HG03097 (cell line): ENCODE data around the gene MMP14.
"Not testable (repeated sequence)": the region's sequence is repeated elsewhere in the genome, so short reads cannot be mapped to it uniquely, and the experiment has no call there.

Experiments
- ATAC-seq: cut with Tn5 transposase; IDR thresholded peaks from one replicate; pipeline ENCODE4 v1.9.1; 2021; ENCODE audit not compliant: unreplicated experiment, low FRiP score

MMP14 gene

DNA sequence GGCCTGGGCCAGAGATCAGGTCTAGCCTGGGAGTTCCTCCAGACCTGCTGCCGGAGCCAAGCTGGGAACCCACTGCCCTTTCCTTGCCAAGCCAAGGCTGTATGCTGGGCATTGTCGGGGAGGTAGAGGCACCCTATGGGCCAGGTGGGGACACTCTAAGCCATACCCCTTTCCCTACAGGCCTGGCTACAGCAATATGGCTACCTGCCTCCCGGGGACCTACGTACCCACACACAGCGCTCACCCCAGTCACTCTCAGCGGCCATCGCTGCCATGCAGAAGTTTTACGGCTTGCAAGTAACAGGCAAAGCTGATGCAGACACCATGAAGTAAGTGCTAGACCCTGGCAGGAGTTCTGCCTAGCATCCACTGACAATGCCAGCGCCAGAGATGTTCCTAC lies 4.9 kb downstream of the MMP14 start:
- ATAC-seq: no peak

DNA sequence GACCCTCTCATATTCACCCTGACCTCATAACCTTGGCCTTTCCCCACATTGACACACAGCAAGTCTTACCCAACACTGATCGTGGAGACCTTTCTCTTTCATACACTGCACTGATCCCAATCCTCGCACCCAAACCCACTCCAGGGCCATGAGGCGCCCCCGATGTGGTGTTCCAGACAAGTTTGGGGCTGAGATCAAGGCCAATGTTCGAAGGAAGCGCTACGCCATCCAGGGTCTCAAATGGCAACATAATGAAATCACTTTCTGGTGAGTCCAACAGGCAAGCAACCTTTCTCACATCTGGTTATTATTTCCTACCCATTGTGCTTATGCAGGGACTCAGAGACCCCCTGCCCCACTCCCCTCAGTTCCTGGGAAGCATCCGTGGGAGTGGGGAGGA lies 5.4 kb downstream of the MMP14 start:
- ATAC-seq: no peak

DNA sequence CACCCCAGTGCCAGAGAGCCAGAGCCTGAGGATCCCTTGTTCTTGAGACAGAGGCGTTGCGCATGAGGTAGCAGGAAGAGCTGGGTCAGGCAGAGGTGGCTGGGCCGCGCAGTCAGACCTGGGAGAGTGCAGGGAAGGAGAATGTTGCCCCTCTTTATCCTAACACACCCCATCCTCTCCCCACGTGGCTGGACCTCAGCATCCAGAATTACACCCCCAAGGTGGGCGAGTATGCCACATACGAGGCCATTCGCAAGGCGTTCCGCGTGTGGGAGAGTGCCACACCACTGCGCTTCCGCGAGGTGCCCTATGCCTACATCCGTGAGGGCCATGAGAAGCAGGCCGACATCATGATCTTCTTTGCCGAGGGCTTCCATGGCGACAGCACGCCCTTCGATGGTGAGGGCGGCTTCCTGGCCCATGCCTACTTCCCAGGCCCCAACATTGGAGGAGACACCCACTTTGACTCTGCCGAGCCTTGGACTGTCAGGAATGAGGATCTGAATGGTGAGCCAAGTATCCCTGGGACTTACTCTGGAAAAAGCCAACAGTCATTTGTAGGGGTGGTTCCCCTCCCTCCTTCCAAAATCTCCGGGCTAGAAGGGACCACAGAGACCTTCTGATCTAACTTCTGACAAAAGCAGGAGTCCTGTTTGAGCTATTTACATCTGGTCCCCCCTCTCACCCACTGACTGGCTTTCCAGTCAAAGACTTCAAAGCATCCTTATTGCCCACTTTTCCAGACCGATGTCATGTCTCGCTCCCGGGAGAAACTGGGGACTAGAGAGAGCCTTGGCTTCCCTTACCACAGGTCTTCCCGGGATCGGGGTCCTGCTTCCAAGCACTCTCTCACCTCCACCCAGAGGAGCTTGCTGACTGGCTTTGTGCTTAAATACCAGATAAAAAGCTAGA lies 6.1 kb downstream of the MMP14 start:
- no peak for ATAC-seq

DNA sequence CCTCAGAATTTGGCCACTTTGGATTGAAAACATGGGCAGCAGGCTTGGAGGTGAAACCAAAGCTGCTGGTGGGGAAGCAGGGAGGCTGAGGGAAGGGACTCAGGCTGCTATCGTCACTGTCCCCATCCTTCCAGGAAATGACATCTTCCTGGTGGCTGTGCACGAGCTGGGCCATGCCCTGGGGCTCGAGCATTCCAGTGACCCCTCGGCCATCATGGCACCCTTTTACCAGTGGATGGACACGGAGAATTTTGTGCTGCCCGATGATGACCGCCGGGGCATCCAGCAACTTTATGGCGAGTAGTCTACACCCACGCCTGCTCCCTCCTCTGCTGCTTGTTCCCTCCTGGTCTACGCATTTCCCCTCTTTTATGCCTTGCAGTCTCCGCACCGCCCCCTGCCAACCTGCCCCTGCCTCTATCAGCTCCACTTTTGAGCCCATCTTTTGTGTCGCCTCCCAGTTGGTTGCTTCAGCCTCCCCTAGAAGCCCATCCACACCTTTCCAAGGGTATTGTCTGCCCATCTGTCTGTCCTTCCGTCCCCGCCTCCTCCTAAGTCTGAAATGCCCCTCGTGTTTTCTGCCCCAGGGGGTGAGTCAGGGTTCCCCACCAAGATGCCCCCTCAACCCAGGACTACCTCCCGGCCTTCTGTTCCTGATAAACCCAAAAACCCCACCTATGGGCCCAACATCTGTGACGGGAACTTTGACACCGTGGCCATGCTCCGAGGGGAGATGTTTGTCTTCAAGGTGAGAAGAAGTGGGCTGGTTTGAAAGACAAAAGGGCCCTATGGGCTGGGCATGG lies 6.9 kb downstream of the MMP14 start:
- no peak for ATAC-seq

DNA sequence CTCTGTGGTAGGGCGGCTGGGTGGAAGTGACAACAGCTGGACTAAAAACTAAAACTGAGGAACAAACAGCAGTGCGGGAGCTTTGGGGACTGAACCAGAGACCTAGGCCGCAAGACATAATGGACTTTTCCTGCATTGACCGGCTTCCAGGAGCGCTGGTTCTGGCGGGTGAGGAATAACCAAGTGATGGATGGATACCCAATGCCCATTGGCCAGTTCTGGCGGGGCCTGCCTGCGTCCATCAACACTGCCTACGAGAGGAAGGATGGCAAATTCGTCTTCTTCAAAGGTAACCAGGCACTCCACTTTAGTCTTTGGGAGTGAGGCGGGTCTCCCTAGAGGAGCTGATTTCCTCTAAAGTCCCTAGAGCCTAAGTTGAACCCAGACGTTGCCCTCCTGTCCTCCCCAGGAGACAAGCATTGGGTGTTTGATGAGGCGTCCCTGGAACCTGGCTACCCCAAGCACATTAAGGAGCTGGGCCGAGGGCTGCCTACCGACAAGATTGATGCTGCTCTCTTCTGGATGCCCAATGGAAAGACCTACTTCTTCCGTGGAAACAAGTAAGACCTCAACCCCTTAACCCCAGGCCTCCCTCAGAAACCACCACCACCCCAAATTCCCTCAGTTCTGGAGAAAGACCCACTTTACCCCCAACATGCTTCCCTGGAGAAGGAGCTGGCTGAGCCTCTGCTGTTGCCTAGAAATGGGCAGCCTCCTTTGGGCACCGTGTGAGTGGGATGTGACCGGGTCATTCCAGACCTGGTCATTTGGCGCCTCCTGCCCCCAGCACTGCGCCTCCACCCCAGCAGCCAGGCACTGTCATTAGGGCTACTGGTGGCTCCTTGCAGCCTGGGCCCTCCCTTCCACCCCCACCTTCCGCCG lies 8.1 kb downstream of the MMP14 start:
- ATAC-seq: no peak

DNA sequence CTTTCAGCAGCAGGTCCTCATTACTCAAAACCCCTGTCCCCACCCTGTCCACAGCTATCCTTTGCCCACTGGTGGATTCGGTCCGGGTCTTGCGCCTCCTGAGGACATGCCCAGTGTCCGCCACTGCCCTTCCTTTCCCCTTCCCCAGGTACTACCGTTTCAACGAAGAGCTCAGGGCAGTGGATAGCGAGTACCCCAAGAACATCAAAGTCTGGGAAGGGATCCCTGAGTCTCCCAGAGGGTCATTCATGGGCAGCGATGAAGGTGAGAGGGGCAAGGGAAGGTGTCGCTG lies 8.7 kb downstream of the MMP14 start:
- ATAC-seq: no peak

DNA sequence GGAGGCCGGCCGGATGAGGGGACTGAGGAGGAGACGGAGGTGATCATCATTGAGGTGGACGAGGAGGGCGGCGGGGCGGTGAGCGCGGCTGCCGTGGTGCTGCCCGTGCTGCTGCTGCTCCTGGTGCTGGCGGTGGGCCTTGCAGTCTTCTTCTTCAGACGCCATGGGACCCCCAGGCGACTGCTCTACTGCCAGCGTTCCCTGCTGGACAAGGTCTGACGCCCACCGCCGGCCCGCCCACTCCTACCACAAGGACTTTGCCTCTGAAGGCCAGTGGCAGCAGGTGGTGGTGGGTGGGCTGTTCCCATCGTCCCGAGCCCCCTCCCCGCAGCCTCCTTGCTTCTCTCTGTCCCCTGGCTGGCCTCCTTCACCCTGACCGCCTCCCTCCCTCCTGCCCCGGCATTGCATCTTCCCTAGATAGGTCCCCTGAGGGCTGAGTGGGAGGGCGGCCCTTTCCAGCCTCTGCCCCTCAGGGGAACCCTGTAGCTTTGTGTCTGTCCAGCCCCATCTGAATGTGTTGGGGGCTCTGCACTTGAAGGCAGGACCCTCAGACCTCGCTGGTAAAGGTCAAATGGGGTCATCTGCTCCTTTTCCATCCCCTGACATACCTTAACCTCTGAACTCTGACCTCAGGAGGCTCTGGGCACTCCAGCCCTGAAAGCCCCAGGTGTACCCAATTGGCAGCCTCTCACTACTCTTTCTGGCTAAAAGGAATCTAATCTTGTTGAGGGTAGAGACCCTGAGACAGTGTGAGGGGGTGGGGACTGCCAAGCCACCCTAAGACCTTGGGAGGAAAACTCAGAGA lies 9.6 kb downstream of the MMP14 start:
- no peak for ATAC-seq

DNA sequence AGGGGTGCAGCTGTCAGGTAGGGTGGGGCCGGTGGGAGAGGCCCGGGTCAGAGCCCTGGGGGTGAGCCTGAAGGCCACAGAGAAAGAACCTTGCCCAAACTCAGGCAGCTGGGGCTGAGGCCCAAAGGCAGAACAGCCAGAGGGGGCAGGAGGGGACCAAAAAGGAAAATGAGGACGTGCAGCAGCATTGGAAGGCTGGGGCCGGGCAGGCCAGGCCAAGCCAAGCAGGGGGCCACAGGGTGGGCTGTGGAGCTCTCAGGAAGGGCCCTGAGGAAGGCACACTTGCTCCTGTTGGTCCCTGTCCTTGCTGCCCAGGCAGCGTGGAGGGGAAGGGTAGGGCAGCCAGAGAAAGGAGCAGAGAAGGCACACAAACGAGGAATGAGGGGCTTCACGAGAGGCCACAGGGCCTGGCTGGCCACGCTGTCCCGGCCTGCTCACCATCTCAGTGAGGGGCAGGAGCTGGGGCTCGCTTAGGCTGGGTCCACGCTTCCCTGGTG lies 10.5 kb downstream of the MMP14 start:
- ATAC-seq: no peak

DNA sequence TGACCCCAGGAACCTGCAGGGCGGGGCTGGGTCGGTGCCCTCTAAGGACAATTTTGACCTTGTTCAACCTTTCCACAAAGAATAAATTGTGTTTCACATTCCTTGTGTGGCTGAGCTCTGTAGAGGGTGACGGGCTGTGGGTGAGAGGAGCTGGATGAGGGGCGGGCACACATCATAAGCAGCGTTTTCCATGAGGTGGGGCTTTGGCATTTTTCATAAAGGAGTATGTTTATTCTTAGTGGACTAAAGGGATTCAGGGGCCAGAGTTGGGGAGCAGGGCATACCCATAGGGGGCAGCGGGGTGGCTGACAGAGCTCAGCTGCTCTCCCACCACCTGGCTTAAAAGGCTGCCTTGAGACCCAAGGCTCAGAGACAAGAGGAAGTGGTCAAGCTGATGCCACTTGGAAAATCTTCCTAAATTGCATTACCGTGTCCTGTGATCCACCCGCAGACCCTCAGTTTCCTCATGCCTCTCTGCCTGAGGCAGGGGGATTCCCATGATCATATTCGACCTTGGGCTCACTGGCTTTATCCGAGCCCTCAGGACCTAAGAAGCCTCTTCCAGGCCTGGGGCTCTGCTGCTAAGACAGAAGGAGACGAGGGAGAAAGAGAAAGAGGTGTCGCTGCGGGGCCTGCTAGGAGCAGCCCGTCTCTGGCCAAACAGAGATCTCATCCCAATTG lies 11.4 kb downstream of the MMP14 start:
- ATAC-seq: no peak

DNA sequence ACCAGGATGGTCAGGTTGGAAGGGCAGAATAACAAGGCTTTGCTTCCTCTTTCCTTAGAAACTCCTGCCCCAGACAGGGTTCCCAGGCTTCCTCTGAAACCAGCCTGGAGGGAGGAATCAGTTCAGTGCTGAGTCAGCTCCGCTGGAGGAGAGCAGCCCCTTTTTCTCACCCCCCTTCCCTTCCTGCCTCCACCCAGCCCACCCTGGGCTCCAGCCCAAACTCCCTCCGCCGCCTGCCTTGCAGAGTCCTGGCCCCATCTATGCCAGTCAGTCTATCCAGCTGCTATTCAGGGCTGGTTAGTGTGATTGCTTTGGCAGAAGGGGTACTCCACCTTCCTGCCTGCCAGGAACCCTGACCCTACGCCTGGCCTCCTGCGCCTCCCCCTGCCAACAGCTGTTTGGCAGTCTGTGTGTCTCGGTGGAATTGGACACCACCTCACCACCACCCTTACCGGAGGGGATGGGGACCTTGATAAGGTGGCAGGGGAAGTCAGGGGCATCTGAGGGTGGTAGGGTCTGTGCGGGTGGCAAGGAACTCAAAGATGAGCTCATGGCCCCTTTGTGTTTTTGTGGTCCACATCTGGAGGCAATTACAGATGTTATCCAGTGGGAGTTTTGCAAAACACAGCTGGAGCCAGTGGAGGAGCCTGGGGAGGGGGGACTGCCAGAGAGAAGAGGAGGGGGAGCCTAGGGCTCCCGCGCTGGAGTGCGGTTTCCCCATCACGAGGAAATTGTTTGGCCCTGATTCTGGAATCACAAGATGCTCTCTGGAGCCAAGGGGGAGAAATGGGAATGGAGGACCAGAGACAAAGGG lies 12.2 kb downstream of the MMP14 start:
- no peak for ATAC-seq

DNA sequence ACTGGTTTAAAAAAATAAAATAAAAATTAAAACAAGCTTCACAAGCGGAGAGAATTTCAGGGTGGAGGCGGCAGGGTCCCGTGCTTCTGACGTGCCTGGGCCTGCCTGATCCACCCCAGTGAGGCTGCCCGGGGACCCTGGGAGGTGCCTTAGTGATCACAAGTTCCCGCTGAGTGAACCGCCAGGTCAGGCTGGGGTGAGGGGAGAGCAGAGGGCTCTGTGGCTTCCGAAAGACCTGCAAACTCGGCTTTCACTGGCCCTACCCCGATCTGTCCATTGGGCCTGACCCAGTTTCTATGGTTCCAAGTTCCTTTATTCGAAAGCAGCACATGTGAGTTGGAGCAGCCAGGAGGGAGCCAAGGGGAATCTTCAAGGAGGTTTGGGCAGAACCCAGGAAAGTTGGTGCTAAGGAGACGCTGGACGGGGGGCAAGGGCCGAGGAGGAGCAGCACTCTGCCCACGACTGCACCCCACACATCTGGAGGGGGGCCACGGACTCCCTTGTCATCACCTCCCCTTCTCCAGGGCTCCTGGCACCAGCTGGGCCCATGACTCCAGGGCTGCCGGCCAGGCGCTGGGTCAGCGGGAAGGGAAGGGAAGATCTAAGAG lies 12.9 kb downstream of the MMP14 start:
- ATAC-seq: no peak

DNA sequence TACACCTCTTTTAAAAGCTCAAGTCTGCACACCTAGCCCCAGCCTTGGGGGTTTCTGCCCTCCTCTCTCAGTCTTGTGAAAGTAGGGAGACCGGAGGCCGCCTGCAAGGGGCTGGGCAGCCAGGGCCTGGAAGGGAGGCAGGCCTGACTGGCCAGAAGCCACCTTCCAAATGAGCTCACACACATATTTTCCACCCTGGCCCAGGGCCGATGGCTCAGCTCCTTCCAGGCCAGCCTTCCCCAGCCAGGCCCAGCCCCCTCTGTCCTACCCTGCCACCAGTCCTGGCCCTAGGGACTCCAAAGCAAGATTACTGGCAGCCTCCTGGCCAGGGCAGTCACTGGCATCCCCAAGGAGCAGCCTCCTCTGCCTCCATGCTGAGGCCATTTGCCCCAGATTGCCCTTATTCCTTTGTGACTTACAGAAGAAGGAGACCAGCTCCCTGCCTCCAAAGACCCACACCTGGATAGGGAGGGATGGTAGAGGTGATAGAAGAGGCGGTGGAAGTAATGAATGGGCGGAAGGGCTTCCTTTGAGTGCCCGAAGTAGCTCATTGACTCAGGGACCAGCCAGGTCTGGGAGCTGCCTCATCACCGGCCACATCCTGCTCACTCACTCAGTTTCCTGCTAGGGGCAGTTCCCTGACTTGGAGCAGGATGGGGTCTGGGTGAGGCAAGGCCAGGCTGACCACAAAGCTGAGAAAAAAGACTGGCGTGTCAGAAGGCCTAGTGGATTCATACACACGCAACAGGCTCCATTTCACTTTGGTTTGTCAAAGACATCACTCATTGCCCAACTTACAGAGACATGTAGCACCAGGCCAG lies 14.8 kb downstream of the MMP14 start:
- ATAC-seq: no peak

DNA sequence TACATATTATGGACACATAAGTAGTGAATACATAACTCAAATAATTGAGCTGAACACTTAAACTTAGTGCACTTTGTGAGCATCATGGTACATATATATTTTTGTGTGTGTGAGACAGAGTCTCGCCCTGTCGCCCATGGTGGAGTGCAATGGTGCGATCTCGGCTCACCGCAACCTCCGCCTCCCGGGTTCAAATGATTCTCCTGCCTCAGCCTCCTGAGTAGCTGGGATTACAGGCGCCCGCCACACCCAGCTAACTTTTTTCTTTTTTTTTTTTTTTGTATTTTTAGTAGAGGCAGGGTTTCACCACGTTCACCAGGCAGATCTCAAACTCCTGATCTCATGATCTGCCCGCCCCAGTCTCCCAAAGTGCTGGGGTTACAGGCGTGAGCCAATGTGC lies 15.8 kb downstream of the MMP14 start:
- not testable (repeated sequence) for ATAC-seq

DNA sequence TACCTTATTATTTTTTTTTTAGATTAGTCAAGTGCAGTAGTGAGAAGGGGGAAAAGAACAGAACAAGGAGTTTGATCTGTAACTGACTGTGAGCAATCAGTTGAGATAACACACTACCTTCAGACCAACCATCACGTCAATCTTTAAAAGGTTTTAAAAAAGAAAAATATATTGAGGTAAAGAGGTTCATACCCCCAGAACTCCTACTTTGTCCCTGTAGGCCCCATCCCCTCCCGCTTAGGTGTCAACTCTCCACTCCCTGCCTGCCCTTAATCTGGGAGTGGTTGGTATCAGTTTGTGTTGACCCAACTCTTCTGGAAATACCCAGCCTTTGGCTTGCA lies 16.2 kb downstream of the MMP14 start:
- ATAC-seq: no peak

DNA sequence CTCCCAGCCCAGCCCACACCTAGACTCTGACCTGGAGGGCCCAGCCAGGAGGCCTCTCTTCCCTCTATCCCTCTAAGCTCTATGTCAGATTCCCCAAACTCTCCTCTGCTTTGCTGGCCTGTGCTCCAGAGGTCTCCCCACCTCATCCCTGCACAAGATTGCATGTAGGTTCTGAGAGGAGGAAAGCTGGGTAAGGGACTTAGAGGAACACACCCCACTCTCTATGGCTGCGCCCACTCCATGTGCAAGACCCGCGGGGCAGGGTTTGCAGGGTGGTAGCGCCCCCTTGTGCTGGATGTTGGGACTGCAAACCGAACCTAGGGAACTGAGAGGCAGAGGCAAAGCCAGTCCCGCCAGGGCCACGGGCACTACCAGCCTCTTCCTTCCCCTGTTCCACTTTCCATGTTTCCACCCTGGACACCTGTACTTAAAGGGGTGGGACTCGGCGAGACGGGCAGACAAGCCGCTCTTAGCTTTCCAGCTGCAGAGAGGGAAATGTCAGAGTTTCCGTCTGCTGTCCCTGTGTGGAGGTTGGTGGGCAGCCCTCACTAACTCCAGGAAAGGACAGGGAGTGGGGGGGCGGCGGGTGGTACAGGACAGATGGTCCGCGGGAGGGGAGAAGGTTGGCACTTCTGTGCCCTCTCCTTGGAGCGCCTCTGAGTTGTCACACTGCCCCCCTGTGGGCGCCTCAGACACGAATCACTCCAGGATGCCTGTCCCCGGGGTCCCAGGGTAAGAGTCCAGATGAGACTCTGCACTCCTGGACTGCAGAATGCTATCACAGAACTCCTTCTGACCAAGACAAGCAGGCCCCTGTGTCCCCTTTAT lies 16.8 kb downstream of the MMP14 start:
- ATAC-seq: peak; percentile 44

DNA sequence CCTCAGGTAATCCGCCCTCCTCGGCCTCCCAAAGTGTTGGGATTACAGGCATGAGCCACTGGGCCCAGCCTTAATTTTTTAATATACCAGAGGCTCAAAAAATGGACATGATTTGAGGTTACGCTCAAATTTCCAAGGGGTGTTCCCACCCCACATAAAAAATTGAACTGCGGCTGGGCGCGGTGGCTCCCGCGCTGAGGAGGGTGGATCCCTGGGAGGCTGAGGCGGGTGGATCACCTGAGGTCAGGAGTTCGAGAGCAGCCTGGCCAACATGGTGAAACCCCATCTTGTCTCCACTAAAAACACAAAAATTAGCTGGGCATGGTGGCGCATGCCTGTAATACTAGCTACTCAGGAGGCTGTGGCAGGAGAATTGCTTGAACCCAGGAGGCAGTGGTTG lies 17.9 kb downstream of the MMP14 start:
- ATAC-seq: not testable (repeated sequence)
